ENCODE measurements around the gene DNASE2.
"Not testable (repeated sequence)": the region's sequence is repeated elsewhere in the genome, so short reads cannot be mapped to it uniquely, and the experiment has no call there.

Gene DNASE2

DNA sequence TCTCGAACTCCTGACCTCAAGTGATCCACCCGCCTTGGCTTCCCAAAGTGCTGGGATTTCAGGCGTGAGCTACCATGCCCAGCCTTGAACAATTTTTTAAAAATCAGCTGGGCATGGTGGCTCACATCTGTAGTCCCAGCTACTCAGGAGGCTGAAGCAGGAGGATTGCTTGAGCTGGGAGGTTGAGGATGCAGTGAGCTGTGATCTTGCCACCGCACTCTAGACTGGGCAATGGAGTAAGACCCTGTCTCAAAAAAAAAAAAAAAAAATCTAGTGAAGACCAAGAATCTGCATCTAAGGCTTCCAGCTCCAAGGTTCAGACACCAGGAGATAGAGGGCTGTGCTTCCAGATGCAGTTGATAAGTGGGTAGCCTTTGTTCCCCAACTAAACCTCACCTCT lies 17.1 kb downstream of the DNASE2 start:
- no peak for DNase-seq (ENCODE audit: low spot score)

DNA sequence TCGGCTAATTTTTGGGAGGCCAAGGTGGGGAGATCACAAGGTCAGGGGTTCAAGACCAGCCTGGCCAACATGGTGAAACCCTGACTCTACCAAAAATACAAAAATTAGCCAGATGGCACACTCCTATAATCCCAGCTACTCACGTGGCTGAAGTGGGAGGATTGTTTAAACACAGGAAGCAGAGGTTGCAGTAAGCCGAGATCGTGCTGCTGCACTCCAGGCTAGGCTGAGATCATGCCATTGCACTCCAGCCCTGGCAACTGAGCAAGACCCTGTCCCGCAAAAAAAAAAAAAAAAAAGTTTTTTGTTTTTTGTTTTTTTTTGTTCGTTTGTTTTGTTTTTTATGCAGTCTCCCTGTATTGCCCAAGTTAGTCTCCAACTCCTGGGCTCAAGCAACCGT lies 21.7 kb downstream of the DNASE2 start:
- no peak for DNase-seq (ENCODE audit: low spot score)

DNA sequence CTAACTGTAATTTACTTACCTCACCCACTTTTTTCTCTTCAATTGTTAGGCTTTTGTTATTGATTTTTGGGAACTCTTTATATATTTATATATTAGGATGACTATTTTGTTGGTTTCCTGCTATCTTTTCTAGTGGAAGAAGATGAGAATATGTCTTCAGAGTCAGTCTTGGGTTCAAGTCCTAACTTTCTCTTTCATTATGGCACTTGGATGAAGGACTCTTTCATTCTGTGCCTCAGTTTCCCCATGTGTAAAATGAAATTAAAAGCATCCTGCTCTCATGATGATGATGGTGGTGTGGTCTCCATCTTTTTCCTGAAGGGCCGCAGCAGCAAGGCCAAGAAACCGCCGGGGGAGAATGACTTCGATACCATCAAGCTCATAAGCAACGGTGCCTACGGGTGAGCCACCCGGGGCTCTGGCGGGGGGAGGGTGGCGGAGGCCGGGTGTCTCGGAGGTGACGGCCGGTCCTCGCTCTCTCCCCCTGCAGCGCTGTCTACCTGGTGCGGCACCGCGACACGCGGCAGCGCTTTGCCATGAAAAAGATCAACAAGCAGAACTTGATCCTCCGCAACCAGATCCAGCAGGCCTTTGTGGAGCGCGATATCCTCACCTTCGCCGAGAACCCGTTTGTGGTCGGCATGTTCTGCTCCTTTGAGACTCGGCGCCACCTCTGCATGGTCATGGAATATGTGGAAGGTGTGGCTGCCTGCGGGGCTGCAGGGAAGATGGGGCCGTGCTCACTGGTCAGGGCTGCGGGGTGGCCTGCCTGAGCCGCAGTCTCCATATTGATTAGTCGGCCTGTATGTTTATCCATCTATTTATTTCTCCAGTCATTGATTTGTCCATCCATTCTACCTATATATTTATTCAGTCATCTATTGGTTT lies 23.0 kb downstream of the DNASE2 start:
- DNase-seq (ENCODE audit: low spot score), result no peak

DNA sequence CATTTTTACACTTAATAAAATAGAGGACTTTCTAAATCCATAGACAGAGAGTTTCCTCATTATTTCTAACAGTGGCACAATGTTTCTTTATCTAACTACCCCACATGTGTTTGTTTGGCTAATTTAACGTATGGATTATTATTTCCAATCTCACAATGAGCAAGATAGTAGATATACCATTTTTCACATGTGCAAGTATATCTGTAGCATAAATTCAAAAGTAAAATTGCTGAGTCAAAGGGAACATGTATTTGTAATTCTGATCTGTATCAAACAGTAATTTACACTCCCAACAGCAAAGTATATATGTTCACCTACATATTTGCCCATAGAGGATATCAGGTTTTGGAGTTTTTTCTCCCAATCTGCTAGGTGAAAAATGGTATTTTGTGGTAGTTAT lies 24.6 kb downstream of the DNASE2 start:
- no peak for DNase-seq (ENCODE audit: low spot score)

DNA sequence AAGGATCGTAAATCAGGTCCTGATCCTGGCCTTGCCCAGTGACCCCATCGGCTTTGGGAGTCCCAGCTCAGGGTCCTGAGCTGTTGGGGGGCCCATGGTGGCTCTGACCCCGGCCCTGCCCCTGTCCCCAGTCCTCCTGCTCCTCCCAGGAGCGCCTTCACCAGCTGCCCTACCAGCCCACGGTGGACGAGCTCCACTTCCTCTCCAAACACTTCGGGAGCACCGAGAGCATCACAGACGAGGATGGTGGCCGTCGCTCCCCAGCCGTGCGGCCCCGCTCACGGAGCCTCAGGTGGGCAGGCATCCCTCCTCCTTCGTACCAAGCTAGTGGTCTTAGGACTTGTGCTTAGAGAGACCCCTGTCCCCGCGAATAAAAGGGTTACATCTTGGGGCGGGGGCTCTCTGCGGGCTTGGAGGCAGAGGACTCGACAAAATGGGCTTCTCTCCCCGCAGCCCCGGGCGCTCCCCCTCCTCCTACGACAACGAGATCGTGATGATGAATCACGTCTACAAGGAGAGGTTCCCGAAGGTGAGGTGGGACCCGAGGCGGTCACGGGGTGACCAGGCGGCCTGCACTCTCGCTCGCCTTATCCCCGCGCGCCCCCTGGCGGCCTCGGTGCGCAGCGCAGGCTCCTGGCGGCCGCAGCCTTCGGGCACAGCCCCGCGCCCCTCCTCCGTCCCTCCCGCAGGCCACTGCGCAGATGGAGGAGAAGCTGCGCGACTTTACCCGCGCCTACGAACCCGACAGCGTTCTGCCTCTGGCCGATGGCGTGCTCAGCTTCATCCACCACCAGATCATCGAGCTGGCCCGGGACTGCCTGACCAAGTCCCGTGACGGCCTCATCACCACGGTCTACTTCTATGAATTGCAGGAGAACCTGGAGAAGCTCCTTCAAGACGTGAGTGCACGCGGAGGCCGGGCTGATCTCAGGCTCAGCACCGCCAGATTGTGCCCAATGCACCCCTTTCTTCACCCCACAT lies 33.8 kb downstream of the DNASE2 start:
- DNase-seq (ENCODE audit: low spot score), result peak; percentile 86

DNA sequence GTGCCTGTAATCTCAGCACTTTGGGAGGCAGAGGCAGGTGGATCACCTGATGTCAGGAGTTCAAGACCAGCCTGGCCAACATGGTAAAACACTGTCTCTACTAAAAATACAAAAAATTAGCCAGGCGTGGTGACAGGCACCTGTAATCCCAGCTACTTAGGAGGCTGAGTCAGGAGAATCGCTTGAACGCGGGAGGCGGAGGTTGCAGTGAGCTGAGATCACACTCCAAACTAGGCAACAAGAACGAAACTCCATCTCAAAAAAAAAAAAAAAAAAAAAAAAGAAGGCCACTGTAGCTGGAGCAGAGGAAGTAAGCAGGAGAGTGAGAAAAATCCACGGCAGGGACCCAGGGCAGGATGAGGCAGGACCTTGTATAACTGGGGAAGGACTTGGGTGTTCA lies 34.6 kb downstream of the DNASE2 start:
- not testable (repeated sequence) for DNase-seq (ENCODE audit: low spot score)

DNA sequence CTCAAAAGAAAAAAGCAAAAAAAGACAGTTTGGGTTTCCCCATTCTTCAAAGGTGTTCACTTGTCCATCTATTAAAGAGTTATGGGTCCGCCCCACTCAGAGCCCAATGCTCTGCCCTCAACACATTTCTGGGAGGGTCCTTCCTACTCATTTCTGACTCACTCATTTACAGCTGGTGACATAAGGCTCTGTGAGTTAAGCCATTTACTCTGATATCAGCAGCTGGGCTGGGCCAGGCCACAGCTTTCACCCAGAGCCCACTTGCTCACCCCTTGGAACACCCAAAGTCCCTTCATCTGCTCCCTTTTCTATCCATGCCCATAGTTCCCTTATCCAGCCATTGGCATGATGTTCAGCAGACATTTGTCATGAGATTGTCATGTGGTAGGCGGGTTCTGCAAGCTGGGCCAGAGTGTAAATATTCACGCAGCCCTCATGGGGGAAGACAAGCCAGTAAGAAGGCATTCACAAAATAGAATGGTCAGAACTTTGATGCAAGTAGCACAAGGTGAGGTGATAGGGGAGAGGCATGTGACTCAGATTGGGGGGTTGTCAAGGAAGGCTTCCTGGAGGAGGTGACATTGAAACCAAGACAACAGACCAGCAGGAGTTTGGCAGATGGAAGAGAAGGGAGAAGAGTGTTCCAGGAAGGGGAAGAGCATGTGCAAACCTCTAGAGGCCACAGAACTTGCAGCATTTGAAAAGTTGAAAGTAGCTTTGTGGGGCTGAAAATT lies 37.1 kb downstream of the DNASE2 start:
- no peak for DNase-seq (ENCODE audit: low spot score)

DNA sequence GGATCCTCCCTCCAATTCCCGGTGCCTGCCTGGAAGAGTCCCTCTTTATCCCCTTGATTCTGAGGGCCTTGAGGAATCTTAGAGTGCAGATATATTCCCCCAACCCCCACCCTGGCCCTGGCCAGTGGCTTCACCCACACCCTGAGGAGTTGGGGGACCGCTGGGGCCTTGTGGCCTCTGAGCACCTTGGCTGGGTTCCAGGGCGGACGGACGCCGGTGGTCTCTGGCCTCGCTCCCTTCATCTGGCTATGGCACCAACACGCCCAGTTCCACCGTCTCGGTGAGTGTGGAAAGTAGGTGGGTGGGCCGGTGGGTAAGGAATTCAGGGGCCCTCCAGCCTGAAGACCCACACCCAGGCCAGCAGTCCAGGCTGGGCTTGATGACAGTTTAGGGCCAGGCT lies 37.9 kb downstream of the DNASE2 start:
- no peak for DNase-seq (ENCODE audit: low spot score)

DNA sequence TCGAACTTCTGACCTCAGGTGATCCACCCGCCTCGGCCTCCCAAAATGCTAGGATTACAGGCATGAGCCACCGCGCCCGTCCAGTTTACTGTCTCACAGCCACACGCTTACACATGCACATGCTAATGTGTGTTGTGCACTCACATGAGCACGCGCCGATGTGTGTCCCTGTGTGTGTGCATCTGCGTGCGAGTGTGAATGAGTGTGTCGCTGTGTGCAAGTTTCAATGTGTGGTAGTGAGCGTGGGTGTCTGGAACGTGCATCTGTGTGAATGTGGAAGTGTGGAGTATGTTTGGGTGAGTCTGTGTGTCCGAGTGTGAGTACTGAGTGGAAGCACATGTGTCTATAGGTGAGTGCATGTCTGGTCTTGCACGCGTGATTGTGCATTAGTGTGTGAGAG lies 38.7 kb downstream of the DNASE2 start:
- DNase-seq (ENCODE audit: low spot score), result no peak

DNA sequence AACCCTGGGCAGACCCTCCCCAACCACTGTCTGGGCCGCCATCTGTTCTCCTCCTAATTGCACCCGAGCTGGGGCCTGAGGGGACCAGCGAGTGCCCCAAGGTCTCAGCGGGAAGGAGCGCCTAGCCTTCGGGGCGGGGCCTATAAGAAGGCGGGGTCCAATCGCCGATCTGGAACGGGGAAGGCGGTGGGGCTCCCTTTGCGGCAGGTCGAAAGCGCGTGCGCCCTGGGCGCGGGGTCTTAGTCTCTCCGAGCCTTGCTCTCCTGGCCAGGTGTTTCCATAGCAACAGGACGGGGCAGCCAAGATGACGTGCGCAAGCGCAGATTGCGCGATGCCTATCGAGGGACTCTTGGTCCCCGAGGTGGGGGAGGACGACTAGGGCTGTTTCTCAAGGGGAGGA lies 40.2 kb downstream of the DNASE2 start:
- DNase-seq (ENCODE audit: low spot score), result no peak

DNA sequence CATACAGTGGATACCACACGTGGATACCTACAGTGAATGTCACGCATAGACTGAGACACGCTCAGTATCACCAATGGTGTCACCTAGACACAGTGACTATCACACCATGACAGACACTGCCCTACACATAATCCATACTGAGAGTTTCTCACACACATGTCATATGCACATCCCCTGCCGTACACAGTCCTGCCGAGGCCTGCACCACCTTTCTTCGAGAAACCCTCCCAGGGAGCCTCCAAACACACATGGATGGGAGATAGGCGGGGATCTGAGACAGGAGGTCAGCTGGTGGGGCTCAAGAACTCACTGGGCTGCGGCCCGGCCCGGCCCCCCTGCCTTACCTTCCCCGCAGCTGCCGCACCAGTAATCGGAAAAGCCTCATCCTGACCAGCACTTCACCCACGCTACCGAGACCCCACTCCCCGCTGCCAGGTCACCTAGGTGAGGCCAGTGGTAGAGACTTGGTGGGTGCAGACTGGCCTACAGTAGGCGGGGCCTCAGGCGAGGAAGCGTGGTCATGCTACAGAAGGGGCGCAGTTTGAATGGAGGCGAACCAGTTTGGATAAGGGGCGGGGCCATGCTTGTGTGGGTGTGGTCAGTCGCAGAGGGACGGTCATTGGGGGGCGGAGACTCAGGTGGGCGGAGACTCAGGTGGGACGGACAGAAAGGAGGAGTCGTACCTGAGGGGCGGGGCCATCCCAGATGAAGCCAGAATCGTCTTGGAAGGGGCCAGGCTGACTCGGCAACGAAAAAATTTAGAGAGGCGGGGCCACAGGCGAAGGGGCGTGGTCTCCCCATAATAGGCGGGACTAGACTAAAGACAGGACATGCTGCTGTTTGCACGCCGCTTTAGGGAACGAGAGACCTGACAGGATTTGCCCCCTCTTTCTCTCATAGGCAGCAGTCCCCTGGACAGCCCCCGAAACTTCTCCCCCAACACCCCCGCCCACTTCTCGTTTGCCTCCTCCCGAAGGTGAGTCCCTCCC lies 40.9 kb downstream of the DNASE2 start:
- DNase-seq (ENCODE audit: low spot score), result peak; percentile 67

DNA sequence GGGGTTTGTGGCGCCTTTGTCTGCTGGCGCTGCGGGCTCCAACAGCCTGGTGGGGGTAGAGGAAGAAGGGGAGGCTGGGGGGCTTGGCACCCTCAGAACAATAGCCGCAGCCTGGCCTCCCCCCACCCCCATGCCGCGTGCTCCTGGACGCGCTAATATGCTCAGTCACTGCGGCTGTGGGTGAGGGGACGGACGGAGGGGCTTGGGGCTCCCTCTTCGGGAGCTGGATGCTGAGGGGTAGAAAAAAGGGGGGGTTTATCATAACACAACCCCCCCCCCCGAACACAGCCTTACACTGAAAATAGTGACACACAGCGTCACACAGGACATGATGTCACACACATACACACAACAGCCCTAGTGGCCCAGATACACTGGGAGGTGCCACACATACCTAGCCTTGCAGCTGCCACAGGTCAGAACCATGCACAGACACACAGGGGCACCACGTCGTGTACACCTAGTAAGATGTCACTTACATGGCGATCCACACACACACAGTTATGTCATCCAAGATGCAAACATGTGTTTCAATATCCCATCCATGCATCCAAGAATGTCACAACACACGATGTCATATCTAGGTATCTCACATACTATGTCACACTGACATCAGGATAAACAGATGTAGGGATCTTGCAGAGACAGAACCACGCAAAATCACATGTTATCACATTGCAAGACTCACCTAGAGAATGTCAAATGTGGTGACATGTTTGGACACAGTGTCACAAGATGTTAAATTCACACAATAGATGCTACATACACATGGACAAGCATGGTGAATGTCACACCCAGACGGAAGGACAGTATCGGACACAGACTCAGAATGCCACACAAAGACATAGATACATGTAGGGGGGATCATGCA lies 42.1 kb downstream of the DNASE2 start:
- no peak for DNase-seq (ENCODE audit: low spot score)

DNA sequence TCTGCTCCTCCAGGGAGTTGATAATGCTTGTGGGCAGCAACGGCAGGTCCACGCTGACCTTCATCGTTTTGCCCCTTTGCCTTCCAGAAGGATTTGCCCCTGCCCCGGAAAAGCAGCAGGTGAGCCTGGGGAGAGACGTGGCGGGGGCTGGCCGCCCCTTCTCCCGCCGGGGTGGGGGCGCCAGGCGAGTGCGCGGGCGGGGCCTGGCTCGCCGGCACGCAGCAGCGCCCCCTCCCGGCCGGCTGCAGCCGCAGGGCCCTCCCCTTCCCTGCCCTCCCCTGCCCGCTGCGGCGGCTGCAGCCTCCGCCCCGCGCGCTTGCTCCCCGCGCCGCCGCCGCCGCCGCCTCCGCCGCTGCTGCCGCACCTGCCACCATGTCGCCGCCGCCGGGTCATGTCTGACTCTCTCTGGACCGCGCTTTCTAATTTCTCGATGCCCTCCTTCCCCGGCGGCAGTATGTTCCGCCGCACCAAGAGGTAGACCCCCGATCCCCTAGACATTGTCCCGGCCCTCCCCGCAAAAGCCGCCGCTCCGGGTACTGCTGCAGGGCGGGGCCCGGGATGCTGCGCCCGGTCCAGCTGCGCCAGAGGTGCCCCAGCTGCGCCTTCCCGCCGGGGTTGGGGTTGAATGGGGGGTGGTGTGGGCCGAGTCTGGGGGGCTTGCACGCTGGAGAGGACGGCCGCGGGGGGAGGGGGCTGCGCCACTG lies 42.9 kb downstream of the DNASE2 start, which contains the start of gene MAST1:
MAST1 (plus strand) TSS at position 334 of the 704 bp plus-strand sequence; CDS start at position 392, 58 bp downstream.
- no peak for DNase-seq (ENCODE audit: low spot score)

DNA sequence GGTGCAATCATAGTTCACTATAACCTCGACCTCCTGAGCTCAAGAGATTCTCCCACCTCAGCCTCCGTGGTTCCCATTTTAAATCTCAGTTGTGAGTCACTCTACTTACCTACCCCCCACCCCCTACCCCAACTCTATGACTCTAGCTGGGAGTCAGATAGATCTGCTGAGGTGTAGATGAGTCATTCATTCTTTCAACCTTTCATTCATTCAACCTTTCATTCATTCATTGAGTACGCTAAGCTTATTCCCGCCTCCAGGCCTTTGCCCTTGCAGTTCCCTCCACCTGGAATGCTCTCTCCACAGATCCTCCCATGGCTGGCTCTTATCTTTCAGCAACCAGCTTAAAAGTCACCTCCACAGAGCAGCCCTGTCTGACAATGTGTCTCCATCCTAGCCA lies 44.0 kb downstream of the DNASE2 start:
- no peak for DNase-seq (ENCODE audit: low spot score)

DNA sequence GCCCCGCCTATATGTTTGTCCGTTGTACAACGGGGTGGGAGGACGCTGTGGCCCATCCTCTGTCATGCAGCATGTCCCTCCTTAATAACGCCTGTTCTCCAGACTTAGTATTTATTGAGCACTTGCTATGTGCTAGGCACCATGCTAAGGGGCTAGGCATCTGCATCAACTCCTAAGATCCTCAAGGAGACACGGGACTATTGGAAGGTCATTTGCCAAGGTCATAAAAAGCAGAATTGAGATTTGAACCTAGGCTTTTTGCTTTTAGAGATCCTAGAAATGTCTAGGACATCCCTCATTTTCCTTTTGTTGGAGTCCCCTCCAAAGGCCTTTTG lies 44.8 kb downstream of the DNASE2 start:
- DNase-seq (ENCODE audit: low spot score), result no peak

DNA sequence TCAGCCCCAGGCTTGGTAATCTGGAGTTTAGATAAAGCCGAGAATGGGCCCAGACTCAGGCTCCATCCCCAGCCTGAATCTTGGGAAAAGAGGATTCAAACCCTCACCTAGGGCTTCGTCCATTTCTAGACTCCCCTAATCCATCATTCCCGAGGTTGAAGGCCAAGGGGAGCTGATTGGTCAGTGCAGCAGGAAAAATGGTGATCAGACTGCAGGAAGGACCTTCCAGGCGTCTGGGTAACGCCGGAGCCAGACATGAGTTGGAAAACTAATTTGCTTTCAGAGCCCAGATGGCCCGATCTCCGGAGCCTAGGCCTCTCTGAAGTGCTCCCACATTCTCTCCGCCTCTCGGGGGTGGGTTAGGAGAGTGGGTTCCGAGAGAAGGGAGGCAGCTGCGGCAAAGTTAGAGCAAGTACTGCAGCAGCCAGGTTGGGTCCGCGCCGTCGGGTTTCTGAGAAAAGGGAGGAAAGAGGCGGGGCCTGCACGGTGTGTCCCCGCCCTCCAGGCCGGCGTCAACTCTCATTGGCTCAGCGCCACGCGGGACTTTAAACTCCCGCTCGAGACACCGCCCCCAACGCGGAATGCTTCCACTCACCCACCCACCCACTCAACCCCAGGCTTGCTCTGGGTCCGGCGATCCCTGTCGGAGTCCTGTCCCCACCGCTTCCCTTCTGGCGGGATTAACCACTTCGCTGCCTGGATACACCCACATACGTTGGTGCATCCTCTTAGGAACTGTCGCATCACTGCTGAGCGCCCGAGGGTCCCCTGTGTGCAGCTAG lies 46.1 kb downstream of the DNASE2 start:
- no peak for DNase-seq (ENCODE audit: low spot score)

DNA sequence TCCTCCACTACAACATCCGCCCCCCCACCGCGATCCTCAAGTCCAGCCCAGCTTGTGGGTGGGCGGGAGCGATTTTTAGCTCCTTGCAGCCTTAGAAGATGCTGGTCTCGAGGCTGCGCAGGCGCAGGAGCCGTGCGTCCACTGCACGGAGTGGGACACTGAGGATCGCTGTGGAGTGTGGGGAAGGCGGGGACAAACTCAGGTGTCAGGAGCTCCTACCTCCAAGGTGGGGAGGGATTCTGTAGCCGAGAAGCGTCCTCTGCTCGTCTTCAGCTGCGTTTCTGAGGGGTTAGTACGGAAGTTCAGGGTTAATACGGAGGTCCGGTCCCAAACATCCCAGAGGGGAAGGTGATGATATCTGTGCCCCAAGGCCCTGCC lies 46.7 kb downstream of the DNASE2 start, which contains the start of gene RTBDN:
RTBDN (minus strand) TSS at position 14 of the 378 bp plus-strand sequence. CDS start 4,600 bp downstream, outside the sequence.
- DNase-seq (ENCODE audit: low spot score), result no peak
